ENCODE results near the gene GOLPH3. TPM values are rescaled to one million over a fixed set of nuclear protein-coding genes. Genes with fewer than 3 reads are reported as not detected.
"Not testable (repeated sequence)": the region's sequence is repeated elsewhere in the genome, so short reads cannot be mapped to it uniquely, and the experiment has no call there.

The GOLPH3 gene
- total and polyA plus RNA-seq, 2 of the 8 experiments (the other 6 are each of a cell fraction or from before 2014, with no cell fraction given) = 53.7 to 93.6 TPM

GRCh38 chr5:32172186-32172911 is 1.8 kb downstream of the GOLPH3 start:
- H4K20me1 ChIP-seq (replicated peaks in 1 of 2; ENCODE audit: control insufficient read depth in 1 of 2, insufficient read depth in 2 of 2, low read length in 2 of 2); H2BK20ac ChIP-seq (ENCODE audit: low read length); H3K14ac ChIP-seq (ENCODE audit: insufficient read length); H3K18ac ChIP-seq (ENCODE audit: extremely low read depth, low read length); H3K9me3 ChIP-seq (ENCODE audit: insufficient read depth in 2 of 2, low read depth in 1 of 2, low read length in 1 of 2); H4K91ac ChIP-seq (replicated peaks; ENCODE audit: insufficient read length, low read length); H4K8ac ChIP-seq (ENCODE audit: extremely low read depth, insufficient read depth, low read length); H2AK5ac ChIP-seq (ENCODE audit: low read depth, low read length); FAIRE-seq; H3K23me2 ChIP-seq (ENCODE audit: low read depth, low read length); H2BK15ac ChIP-seq (ENCODE audit: low read length); H3K23ac ChIP-seq (ENCODE audit: insufficient read length); H2AFZ ChIP-seq (ENCODE audit: low read length); H3K79me1 ChIP-seq (ENCODE audit: low read depth, low read length); H3K27ac ChIP-seq (ENCODE audit: low read depth, low read length); H3K56ac ChIP-seq (replicated peaks; ENCODE audit: insufficient read length, low read depth, low read length); H2BK12ac ChIP-seq (ENCODE audit: low read depth, low read length); H3K4ac ChIP-seq (replicated peaks; ENCODE audit: insufficient read length, low read depth, low read length); H3K4me1 ChIP-seq (replicated peaks in 1 of 4; ENCODE audit: control insufficient read depth in 3 of 4, insufficient read depth in 4 of 4, low read length in 3 of 4); H3K27me3 ChIP-seq (replicated peaks in 1 of 4; ENCODE audit: control insufficient read depth in 3 of 4, extremely low read depth in 1 of 4, insufficient read depth in 3 of 4, low read length in 3 of 4); H4K5ac ChIP-seq (ENCODE audit: insufficient read length, low read depth, low read length); H2BK5ac ChIP-seq (ENCODE audit: low read depth, low read length): not testable (repeated sequence)
- peak overlapping the region; percentile 83 to 88 (median 84) for H3K4me3 ChIP-seq (ENCODE audit: extremely low read depth in 1 of 4, insufficient read depth in 2 of 4, low read depth in 3 of 4, low read length in 4 of 4)
- TF ChIP-seq YY1 (IDR thresholded peaks at IDR 0.05; ENCODE audit: low read depth, low read length) = peak; percentile 51; the same call in 1 of the 2 replicates
- 0 out of 2 replicates have a peak, but pooled peaks have one; percentile 17 for TF ChIP-seq SP4 (IDR thresholded peaks at IDR 0.05; ENCODE audit: low read length)
- DNase-seq (ENCODE audit: low read depth in 1 of 2, low spot score in 2 of 2) = peak in 1 of 2 experiments; percentile 52
- WGBS, 2 experiments (ENCODE audit: extremely low coverage in 1 of 2, insufficient coverage in 1 of 2, insufficient read length in 1 of 2, insufficient replicate concordance in 2 of 2, low coverage in 1 of 2, low lambda C conversion rate in 2 of 2, missing lambda C conversion rate in 1 of 2) = 8% methylated on average over 34 of the region's 34 CpGs; no CpG with 5 or more reads in 1 of the 2 experiments
- H3K36me3 ChIP-seq (ENCODE audit: control insufficient read depth in 2 of 4, insufficient read depth in 4 of 4, low read length in 3 of 4) = peaks cover 9 to 42% (median 15%) of the 10 kb centered on the region in 4 experiments; a peak in 7 of 8 replicates
- H3K4me2 ChIP-seq (ENCODE audit: insufficient read depth in 1 of 2, low read depth in 2 of 2, low read length in 2 of 2) = peak overlapping the region; percentile 66 to 70
- ChIA-PET POLR2A (ENCODE audit: partially characterized antibody) (interaction anchor here (0.5 to 2.7 kb wide), 13 partner anchors 8 to 759 kb away, joined by 3 to 15 read pairs (median 4); no protein-coding TSS in a partner anchor), CTCF (ENCODE audit: partially characterized antibody) (interaction anchor here (1.1 to 1.2 kb wide), 3 partner anchors 32 to 147 kb away, joined by 3 read pairs; no protein-coding TSS in a partner anchor)
- H2BK120ac ChIP-seq (replicated peaks; ENCODE audit: low read depth, low read length) = peak overlapping the region; percentile 18
- H3K9ac ChIP-seq (replicated peaks in 1 of 4; ENCODE audit: extremely low read depth in 1 of 4, low read depth in 3 of 4, low read length in 3 of 4) = peak overlapping the region; percentile 78 to 99 (median 95); a peak in 6 of 7 replicates
- H3K79me2 ChIP-seq (ENCODE audit: control insufficient read depth in 1 of 2, insufficient read depth in 2 of 2, low read length in 2 of 2) = peaks cover 23 to 61% of the 10 kb centered on the region in 2 experiments

Data from H1 (cell line).